Right lung (tissue), 5 donors: ENCODE results near the gene SLC1A4. TPM values are rescaled to one million over a fixed set of nuclear protein-coding genes. Genes with fewer than 3 reads are reported as not detected.
A peak's percentile ranks its signal among the peaks of the same experiment; 100 is the strongest.
"Not testable (repeated sequence)": the region's sequence is repeated elsewhere in the genome, so short reads cannot be mapped to it uniquely, and the experiment has no call there.

Experiments
- DNase-seq, 2 donors: peaks; one replicate each; pipeline ENCODE4 v3.0.0-alpha.2; 2013
- polyA plus RNA-seq, 5 donors: library from polyadenylated mRNA; unstranded; fragments of 120-200 nt; gene quantifications; one replicate each; pipeline versions ENCODE4 v1.2.1 to v1.2.3, GENCODE V29; 2013; ENCODE audit warnings: inconsistent platforms in 1 of 5, low replicate concordance in 1 of 5; ENCODE audit not compliant: insufficient read length in 5 of 5, insufficient read depth in 1 of 5

Gene SLC1A4
- polyA plus RNA-seq, 5 donors = 4.6 to 8.0 (median 7.9) TPM

GRCh38 chr2:64960819-64961218 lies 28.4 kb upstream of the SLC1A4 start:
- no peak for DNase-seq

GRCh38 chr2:64963138-64963537 lies 26.1 kb upstream of the SLC1A4 start:
- DNase-seq = not testable (repeated sequence)

- no peak for DNase-seq
Measured at GRCh38 chr2:64963719-64964118, 25.5 kb upstream of the SLC1A4 start.

- no peak for DNase-seq
Measured at GRCh38 chr2:64966017-64966416, 23.2 kb upstream of the SLC1A4 start.

DNA sequence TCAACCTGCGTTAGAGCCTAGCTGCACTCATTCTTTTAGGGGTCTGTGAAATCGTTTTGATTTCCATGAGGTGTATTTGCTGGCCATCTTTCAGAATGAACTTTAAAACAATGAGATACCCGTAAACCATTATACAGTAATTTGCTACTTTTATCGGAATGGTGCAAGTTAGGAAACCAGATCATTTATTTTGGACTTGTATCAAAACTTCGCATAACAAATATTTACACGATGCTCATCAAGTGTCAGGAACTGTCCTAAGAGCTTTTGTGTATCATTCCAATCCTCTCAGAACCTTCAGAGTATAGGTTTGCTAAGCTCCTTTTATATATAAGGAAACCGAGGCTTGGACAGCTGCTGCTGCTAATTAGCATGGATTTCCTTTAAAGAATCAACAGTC lies 22.4 kb upstream of the SLC1A4 start:
- no peak for DNase-seq

GRCh38 chr2:64967601-64968000 lies 21.6 kb upstream of the SLC1A4 start:
- no peak for DNase-seq

GRCh38 chr2:64969086-64969485 lies 20.1 kb upstream of the SLC1A4 start:
- not testable (repeated sequence) for DNase-seq

DNA sequence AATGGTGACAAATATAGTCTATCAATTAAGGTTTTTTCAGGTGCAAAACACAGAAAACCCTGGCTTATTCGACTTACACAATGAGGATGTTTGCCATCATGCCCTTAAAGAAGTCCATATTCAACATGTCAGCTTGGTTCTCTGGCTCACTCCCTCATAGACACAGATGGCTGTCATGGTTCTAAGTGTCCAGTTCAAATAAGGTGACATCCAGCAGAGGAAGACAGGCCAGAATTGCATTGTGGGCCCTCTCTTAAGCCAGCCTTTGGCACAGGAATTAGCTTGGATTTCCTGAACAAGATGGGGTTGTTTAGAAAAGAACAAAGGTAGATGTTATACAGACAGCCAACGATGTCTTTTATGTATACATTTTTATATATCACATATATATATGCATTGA lies 18.7 kb upstream of the SLC1A4 start:
- DNase-seq = no peak

- DNase-seq = no peak
Measured at GRCh38 chr2:64972426-64972825, 16.8 kb upstream of the SLC1A4 start.

DNA sequence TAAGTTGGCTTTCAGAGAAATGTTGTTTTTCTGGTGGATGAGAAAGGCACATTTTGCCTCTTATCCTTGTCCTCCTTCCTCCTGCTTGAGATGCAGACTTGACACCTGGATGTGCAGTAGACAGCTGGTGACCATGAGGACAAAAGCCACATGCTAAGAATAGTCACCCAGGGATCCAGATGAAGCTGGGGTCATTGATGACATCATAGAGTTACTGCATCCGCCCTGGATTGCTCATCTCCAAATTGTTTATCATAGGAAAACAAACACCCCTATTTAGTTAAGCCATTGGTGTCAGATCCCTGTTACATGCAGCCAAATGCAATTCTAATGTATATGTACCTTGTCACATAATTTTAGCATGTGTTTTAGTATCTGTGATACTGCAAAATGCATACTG lies 16.3 kb upstream of the SLC1A4 start:
- DNase-seq = no peak

GRCh38 chr2:64975232-64975821 lies 13.9 kb upstream of the SLC1A4 start:
- no peak for DNase-seq

GRCh38 chr2:64976276-64976675 lies 12.9 kb upstream of the SLC1A4 start:
- DNase-seq = no peak

DNA sequence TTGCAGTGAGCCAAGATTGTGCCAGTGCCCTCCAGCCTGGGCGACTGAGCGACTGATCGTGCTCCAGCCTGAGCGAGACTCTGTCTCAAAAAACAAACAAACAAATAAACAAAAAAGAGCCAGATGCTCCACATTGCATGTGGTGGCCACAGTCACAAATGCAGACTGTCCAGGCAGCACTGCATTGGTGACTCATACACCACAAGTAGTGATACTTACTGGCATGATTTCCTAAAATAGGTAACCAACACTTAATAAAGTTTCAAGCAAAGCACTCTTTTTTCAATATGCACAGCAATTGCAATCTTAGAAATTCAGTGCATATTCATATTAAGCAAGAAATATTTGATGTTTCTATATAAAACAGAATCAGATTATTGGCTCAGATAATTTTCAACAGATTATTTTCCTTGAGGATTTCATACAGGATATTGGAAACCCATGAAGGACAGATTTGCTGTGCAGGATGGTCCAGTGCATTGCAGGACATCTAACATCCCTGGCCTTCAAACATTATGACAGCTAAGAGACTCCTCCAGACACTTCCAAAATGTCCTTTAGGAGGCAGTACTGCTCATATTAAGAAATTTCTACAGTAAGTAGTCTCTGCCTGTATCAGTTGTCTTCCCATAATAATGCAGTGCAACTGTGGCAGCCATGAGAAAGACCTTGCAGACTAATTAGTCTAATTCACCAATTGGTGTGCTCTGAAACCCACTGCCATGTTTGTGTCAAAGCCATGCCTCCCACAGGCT lies 10.5 kb upstream of the SLC1A4 start:
- no peak for DNase-seq

- DNase-seq = no peak
Measured at GRCh38 chr2:64979744-64980143, 9.5 kb upstream of the SLC1A4 start.

DNA sequence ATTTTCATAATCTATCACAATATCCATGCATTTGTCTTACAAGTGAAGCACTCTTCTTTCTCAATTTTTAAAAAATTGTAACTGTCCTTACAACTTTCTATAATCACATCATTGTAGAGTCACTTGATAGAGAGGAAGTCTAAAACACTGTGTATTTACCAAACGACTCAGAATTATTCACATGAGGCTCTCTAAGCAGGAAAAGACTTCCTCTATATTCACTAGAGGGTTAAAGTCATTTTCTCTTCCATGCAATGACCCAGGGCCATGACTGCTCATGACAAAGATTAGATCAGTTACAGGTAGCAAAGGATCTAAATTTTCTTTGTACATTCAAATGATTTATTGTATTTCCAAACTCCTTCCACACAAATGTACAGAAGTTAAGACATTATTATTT lies 9.0 kb upstream of the SLC1A4 start:
- no peak for DNase-seq

GRCh38 chr2:64982311-64982857 lies 6.8 kb upstream of the SLC1A4 start:
- no peak for DNase-seq

GRCh38 chr2:64982932-64983331 lies 6.3 kb upstream of the SLC1A4 start:
- no peak for DNase-seq

DNA sequence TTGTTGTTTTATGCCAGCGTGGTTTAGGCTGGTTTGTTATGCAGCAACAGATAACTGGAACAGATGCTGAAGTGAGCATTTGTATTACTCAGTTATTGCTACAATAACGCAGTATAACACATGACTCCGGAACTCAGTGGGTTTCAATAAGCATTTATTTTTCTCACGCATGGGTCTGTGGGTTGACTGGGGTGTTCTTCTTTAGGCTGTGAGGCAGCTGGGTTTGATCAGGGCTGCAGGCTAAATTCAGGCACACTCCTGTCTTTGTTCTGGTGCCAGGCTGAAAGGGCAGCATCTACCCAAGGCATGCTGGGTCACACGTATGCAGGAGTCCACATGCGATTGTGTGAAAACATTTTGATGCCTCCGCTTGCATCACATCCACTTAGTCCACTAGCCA lies 3.8 kb upstream of the SLC1A4 start:
- DNase-seq = no peak

DNA sequence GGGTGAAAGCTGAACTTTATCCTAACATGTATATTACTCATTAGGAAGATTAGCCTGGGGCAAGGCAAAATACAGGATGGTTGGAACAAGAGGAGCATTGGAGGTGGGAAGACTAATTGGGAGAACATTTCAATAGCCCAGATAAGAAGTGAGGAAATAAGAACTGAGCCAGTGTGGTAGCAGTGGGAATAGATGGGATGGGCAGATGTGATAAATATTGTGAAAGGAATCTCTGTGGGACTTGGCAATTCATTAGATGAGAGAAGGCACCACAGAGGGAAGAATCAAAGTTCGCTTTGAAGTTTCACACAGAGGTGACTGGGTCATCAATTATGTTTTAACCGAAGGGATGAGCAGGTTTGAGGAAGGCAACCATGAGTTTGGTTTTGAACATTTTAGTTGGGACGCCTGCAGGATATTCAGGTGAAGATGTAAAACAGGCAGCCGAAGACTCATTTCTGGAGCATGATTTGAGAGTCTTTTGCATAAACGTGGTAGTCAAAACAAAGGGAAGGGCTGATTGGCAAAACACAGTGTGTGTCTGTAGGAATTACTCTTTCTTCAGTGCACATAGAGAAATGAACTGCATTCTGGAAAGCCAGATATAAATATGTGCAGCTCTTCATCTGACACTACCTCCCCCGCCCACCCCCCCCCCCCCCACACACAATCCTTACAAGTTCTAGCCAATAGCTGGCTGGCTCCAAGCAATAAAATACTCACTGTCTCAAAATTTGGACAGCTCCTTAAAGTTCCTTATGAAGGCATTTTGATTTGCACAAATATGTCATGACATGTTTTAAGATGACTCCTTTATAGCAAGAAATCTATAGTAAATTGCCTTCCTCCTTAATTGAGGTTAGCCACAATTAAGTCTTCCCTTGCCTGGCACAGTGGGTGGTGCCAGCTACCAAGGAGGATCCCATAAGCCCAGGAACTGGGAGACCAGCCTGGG lies 1.9 kb upstream of the SLC1A4 start:
- DNase-seq = no peak

- no peak for DNase-seq
Measured at GRCh38 chr2:64987956-64988419, 1.2 kb upstream of the SLC1A4 start.

- DNase-seq = peak; percentile 82 to 87
Measured at GRCh38 chr2:64988420-64989125, 626 bp upstream of the SLC1A4 start.
